Upper lobe of left lung (tissue), 6 donors: ENCODE data around the gene GSTA2. TPM values are rescaled to one million over a fixed set of nuclear protein-coding genes. Genes with fewer than 3 reads are reported as not detected.

Experiments used
- ATAC-seq, 2 donors: fragments of 200-7000 bp; cut with Tn5 transposase; one replicate each; pipeline ENCODE4 v1.9.1; 2022; ENCODE audit warnings: mild to moderate bottlenecking in 2 of 2, moderate library complexity in 2 of 2; ENCODE audit not compliant: low FRiP score in 2 of 2
- DNase-seq, 2 donors: peaks; one replicate each; pipeline ENCODE4 v3.0.0-alpha.2; 2019 to 2020
- H3K27ac ChIP-seq, 4 donors: fragments of 200-600 bp; sonication (generic); one replicate each; pipeline ENCODE4 v1.5.1; 2016 to 2019
- H3K27me3 ChIP-seq, 4 donors: fragments of 200-600 bp; sonication (generic); one replicate each; pipeline ENCODE4 v1.5.1; 2017 to 2019
- H3K36me3 ChIP-seq, 4 donors: fragments of 200-600 bp; sonication (generic); one replicate each; pipeline ENCODE4 v1.5.1; 2016 to 2019
- H3K4me1 ChIP-seq, 4 donors: fragments of 200-600 bp; sonication (generic); one replicate each; pipeline ENCODE4 v1.5.1; 2018 to 2019
- H3K4me3 ChIP-seq, 4 donors: fragments of 200-600 bp; sonication (generic); one replicate each; pipeline ENCODE4 v1.5.1; 2017 to 2019; ENCODE audit warnings: mild to moderate bottlenecking in 2 of 4, moderate library complexity in 1 of 4
- H3K9me3 ChIP-seq, 4 donors: fragments of 200-600 bp; sonication (generic); one replicate each; pipeline ENCODE4 v1.5.1; 2018 to 2019
- CTCF ChIP-seq, 6 experiments: fragments of 450-650 bp in 4 of 6; fragments of 200-600 bp in 2 of 6; sonication (generic) in 2 of 6; IDR thresholded peaks; one replicate each; pipeline ENCODE4 v1.5.1; 2016 to 2019; ENCODE audit warnings: antibody characterized with exemption in 6 of 6
- EP300 ChIP-seq, 4 donors: sonication (generic); formaldehyde crosslinking; IDR thresholded peaks; one replicate each; pipeline ENCODE4 v1.5.1; 2017; ENCODE audit warnings: antibody characterized with exemption in 4 of 4, control low read depth in 2 of 4
- POLR2A ChIP-seq, 4 donors: fragments of 450-650 bp; IDR thresholded peaks; one replicate each; pipeline ENCODE4 v1.5.1; 2016 to 2017; ENCODE audit warnings: antibody characterized with exemption in 4 of 4, mild to moderate bottlenecking in 2 of 4
- POLR2AphosphoS5 ChIP-seq, 2 donors: sonication (generic); formaldehyde crosslinking; IDR thresholded peaks; one replicate each; pipeline ENCODE4 v1.5.1; 2017; ENCODE audit warnings: antibody characterized with exemption in 2 of 2
- WGBS, 2 donors: methylation state at CpG; one replicate each; pipeline ENCODE4 v1.1.5; 2017 to 2018; 5-methylcytosine and 5-hydroxymethylcytosine counted together
- total RNA-seq, 6 donors: library from RNA; depleted of rRNA in 4 of 6; stranded (reverse); fragments of >200 nt in 4 of 6; gene quantifications; one replicate each; pipeline versions ENCODE4 v1.1.0 to v1.2.1, GENCODE V29; 2016 to 2021
- donor health status: DM: no; HTN: no; CAD: no; lungs with moderate emphysema.
- donor health status: DM: no; HTN: yes; CAD: no; lungs with severe emphysema.

The GSTA2 gene
- total RNA-seq, 6 donors from 2014 or later = 0.40 to 35.8 (median 1.6) TPM; not detected in 2

GRCh38 chr6:52729576-52729975, 33.7 kb downstream of the GSTA2 start:
- WGBS, 2 donors = 42 to 88% methylated on average over 1 of the region's 1 CpG
- Histone ChIP-seq H3K27ac (no peak overlapping the region), H3K9me3 (no peaks in the 10 kb centered on the region), H3K27me3 (no peaks in the 10 kb centered on the region), H3K4me3 (no peak overlapping the region), H3K36me3 (no peaks in the 10 kb centered on the region), H3K4me1 (peaks cover 0 to 12% (median 0%) of the 10 kb centered on the region in 4 donors)
- no peak for ATAC-seq
- no peak for TF ChIP-seq POLR2A (IDR thresholded peaks at IDR 0.05)
- no peak for TF ChIP-seq CTCF (IDR thresholded peaks at IDR 0.05)
- TF ChIP-seq EP300 (IDR thresholded peaks at IDR 0.05) = no peak
- no peak for TF ChIP-seq POLR2AphosphoS5 (IDR thresholded peaks at IDR 0.05)
- no peak for DNase-seq

GRCh38 chr6:52728394-52728793, 34.9 kb downstream of the GSTA2 start:
- TF ChIP-seq POLR2AphosphoS5 (IDR thresholded peaks at IDR 0.05) = no peak
- no peak for TF ChIP-seq EP300 (IDR thresholded peaks at IDR 0.05)
- TF ChIP-seq POLR2A (IDR thresholded peaks at IDR 0.05) = no peak
- TF ChIP-seq CTCF (IDR thresholded peaks at IDR 0.05) = no peak
- WGBS, 2 donors = 33 to 61% methylated on average over 3 of the region's 3 CpGs
- Histone ChIP-seq H3K4me1 (peaks cover 0 to 13% (median 0%) of the 10 kb centered on the region in 4 donors), H3K27ac (no peak overlapping the region), H3K9me3 (no peaks in the 10 kb centered on the region), H3K36me3 (no peaks in the 10 kb centered on the region), H3K4me3 (no peak overlapping the region), H3K27me3 (no peaks in the 10 kb centered on the region)
- ATAC-seq (no peak), DNase-seq (no peak)

- Histone ChIP-seq H3K27ac (no peak overlapping the region), H3K4me1 (peaks cover 0 to 13% (median 0%) of the 10 kb centered on the region in 4 donors), H3K4me3 (no peak overlapping the region), H3K27me3 (no peaks in the 10 kb centered on the region), H3K9me3 (no peaks in the 10 kb centered on the region), H3K36me3 (no peaks in the 10 kb centered on the region)
- DNase-seq = no peak
- no peak for ATAC-seq
- whole genome bisulfite sequencing, 2 donors = 90 to 93% methylated on average over 2 of the region's 2 CpGs
- TF ChIP-seq CTCF (IDR thresholded peaks at IDR 0.05) = no peak
- TF ChIP-seq POLR2AphosphoS5 (IDR thresholded peaks at IDR 0.05) = no peak
- no peak for TF ChIP-seq POLR2A (IDR thresholded peaks at IDR 0.05)
- TF ChIP-seq EP300 (IDR thresholded peaks at IDR 0.05) = no peak
Observed at GRCh38 chr6:52727908-52728307, 35.4 kb downstream of the GSTA2 start.

- DNase-seq (no peak), ATAC-seq (no peak)
- 88 to 89% methylated on average over 15 of the region's 15 CpGs for WGBS, 2 donors
- Histone ChIP-seq H3K9me3 (no peaks in the 10 kb centered on the region), H3K36me3 (no peaks in the 10 kb centered on the region), H3K4me3 (no peak overlapping the region), H3K4me1 (peaks cover 0 to 13% (median 0%) of the 10 kb centered on the region in 4 donors), H3K27me3 (no peaks in the 10 kb centered on the region), H3K27ac (no peak overlapping the region)
- TF ChIP-seq POLR2AphosphoS5 (IDR thresholded peaks at IDR 0.05) (no peak), EP300 (IDR thresholded peaks at IDR 0.05) (no peak), CTCF (IDR thresholded peaks at IDR 0.05) (no peak), POLR2A (IDR thresholded peaks at IDR 0.05) (no peak)
Observed at GRCh38 chr6:52726741-52727535, 36.3 kb downstream of the GSTA2 start.

- ATAC-seq (no peak), DNase-seq (no peak)
- Histone ChIP-seq H3K36me3 (no peaks in the 10 kb centered on the region), H3K27me3 (no peaks in the 10 kb centered on the region), H3K27ac (no peak overlapping the region), H3K9me3 (no peaks in the 10 kb centered on the region), H3K4me1 (peaks cover 0 to 13% (median 0%) of the 10 kb centered on the region in 4 donors), H3K4me3 (no peak overlapping the region)
- TF ChIP-seq POLR2A (IDR thresholded peaks at IDR 0.05) (no peak), EP300 (IDR thresholded peaks at IDR 0.05) (no peak), POLR2AphosphoS5 (IDR thresholded peaks at IDR 0.05) (no peak), CTCF (IDR thresholded peaks at IDR 0.05) (no peak)
- 83 to 84% methylated on average over 2 of the region's 2 CpGs for WGBS, 2 donors
Observed at GRCh38 chr6:52726193-52726542, 37.1 kb downstream of the GSTA2 start.
